Measurements from ENCODE around the gene L1CAM.

Gene L1CAM

DNA sequence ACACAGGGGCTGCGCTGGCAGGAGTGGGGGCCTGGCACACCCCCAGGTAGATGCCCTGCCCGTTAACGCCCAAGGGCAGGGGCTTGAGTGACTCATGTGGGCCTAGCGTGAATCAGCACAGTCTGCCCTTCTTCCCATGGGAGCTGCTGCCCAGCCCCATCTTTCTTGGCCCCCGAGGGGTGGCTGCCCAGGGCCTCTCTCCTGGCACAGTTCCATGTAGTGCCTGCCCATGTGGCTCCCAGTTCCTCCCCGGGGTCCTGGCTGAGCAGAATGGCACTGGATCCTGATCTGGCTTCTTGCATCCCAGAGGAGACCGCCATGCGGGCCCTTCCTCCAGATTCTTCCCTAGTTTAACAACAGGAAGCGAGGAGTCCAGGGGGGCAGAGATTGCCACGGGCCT lies 16.4 kb upstream of the L1CAM start:
- DNase-seq (ENCODE audit: low read depth) = no peak

GRCh38 chrX:153901753-153902140 lies 15.8 kb upstream of the L1CAM start:
- DNase-seq (ENCODE audit: low read depth) = no peak

- no peak for DNase-seq (ENCODE audit: low read depth)
Measured at GRCh38 chrX:153900831-153901752, 15.1 kb upstream of the L1CAM start.

- no peak for DNase-seq (ENCODE audit: low read depth)
Measured at GRCh38 chrX:153897899-153898298, 11.9 kb upstream of the L1CAM start.

GRCh38 chrX:153889123-153889522 lies 3.1 kb upstream of the L1CAM start:
- DNase-seq (ENCODE audit: low read depth) = no peak

DNA sequence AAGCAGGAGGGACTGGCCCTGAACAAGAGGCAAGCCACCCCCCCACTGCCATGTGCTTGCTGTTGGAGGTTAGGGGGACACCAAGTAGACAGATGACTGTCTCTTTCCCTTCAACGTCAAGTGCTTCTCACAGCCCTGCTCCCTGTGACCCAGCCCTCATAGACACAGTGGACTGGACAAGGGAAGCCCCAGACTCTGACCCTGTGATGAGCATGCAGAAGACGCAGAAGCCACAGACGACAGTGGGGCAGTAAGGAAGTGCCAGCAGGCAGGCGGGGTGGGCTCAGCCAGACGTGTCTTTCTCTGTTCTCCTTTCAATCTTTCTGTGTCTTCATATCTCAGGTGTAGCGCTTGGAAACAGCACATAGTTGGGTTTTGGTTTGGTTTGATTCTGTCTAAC lies 2.4 kb upstream of the L1CAM start:
- no peak for DNase-seq (ENCODE audit: low read depth)

DNA sequence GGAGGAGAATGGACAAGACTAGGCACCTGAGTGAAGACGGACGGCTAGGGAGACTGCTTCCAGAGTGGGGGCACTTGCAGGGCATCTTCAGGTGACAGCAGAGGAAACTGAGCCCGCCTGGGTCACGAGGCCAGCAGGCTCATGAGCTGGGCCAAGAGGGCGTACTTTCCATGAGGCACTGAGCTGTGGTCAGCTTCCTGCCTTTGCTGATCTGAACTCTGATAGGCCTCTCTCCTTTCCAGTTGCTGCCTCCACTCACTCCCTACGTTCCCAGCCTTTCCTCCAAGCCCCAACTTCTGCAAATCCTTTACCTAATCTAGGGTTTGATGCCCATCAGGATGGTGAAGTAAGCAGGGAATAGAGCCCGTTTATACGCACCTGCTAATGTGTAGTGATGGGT lies 1.4 kb upstream of the L1CAM start:
- DNase-seq (ENCODE audit: low read depth) = no peak

DNA sequence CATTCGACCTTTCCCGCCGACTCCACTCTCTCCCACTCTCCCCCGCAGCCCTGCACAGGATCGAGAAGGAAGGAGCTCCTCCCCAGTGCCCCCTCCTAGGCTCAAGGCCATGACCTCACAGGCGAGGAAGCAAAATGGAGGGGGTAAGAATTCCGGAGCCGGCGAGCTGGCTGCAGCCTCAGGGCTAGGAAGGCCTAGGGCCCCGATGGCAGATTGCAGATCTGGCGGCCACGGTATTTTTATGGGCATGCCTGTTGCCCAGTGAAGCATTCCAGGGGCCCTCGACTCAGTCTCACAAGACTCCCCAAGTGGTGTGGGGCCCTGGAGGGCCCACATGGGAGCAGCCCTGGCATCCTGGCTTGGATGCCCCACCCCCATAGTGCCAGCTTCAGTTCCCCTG lies 942 bp upstream of the L1CAM start:
- DNase-seq (ENCODE audit: low read depth) = no peak

DNA sequence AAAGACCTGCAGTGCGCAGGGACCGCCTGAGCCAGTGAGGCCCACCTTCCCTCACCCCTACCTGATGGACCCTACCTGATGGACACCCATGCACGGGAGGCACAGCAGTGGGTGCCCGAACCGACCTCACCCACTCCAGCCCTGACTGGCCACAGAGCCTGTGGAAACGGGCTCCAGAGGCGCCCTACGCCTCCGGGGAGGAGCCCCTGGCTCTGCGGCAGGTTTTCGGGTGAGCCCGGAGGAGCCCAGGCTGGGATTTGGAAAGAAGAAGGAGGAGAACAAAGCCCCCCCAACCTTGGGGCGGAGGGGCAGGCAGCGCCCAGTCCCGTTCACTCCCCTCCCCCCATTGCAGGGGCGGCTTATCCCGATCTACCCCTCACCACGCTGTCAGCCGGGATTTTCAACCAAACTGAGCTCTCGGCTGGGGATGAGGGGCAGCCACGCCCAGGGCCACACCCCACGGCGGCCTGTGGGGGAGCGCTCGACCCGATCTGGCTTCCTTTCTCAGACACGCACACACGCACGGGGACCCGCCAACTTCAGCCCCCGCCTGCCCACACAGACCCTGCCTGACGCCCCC lies 675 bp downstream of the L1CAM start:
- DNase-seq (ENCODE audit: low read depth) = no peak

DNA sequence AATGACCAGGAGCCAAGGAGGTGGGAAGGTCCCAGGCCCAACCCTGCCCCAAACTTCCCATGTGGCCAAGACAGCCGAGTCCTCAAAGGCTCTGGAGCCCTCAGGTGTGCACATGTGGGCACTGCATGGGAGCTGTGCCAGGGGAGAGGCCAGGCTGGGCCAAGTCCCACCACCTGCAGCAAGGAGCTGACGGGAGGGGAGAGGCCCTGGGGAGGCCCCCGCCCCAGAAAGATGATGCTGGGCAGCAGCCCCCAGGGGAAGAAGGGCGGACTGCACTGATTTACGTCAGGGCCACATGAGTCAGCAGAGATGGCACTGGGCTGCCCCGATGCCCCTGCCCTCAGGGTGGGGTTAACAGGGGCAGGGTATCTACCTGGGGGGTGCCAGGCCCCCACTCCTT lies 1.4 kb downstream of the L1CAM start:
- DNase-seq (ENCODE audit: low read depth) = no peak

GRCh38 chrX:153884136-153884535 lies 1.8 kb downstream of the L1CAM start:
- no peak for DNase-seq (ENCODE audit: low read depth)

DNA sequence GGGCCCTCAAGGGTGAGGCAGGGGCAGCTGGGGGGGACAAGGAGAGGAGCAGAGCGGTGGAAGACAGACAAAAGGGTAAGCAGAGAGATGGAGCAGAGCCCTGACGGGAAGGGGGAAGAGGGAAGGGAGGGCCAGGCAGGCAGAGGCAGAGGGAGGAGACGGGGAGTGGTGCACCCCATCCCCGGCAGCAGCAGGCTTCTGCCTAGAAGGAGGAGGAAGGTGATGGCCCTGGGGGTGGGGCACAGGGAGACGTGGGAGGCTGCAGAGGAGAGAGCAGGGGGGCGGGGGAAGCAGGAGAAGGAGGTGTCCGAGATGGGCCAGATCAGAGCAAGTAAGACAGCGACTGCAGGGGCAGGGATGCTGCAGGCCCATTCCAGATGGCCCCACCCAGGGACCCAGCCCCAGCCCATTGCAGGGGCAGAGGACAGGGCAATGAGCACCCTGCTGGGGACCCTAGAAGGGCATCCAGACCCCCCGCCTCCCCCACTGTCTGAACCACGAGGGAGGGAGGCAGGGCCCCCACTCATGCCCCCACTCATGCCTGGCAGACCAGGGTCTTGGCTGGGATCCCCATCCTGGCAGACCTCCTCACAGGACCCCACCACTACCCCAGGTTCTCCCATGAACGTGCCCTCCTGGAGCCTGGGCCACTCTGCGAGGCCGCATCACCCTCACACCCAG lies 2.7 kb downstream of the L1CAM start:
- DNase-seq (ENCODE audit: low read depth) = no peak

GRCh38 chrX:153882557-153882956 lies 3.4 kb downstream of the L1CAM start:
- DNase-seq (ENCODE audit: low read depth) = no peak

DNA sequence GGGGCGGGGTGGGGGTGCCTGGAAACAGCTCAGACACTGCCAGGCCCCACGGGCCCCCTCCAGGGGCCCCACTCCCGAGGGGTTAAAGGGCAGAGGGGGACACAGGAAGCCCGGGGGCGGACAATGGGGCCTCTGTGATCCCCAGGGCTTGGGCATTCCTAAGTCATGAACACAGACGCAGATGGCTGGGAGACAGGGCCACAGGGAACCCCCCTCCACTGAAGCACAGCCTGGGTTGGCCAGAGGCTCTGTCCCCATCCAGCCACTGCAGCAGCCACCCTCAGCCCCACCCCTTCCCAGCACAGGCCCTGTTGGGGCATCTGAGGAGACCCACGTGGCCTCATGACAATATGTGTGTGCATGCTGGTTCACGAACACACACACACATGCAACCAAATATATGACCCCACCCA lies 3.9 kb downstream of the L1CAM start:
- DNase-seq (ENCODE audit: low read depth) = no peak

DNA sequence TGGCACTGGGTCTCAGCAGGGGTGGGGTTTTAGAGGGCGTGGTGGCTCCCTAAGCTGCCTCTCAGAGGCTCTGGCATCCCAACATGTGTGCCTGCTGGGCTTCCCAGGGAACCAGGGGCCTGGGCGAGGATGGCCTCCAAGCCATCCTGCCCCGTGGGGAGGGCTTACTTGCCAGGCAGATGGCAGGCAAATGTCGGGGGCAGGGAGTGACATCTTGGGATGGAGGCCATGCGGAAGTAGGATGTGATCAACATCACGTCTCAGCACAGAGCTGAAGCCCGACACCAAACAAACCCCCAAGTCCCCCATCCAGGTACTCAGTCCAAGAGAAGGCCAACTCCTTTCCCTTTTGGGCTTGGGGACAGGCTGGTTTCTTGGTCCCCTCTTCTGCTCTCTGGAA lies 4.7 kb downstream of the L1CAM start:
- no peak for DNase-seq (ENCODE audit: low read depth)

GRCh38 chrX:153880440-153880815 lies 5.5 kb downstream of the L1CAM start:
- DNase-seq (ENCODE audit: low read depth) = no peak

- no peak for DNase-seq (ENCODE audit: low read depth)
Measured at GRCh38 chrX:153879741-153880439, 6.1 kb downstream of the L1CAM start.

DNA sequence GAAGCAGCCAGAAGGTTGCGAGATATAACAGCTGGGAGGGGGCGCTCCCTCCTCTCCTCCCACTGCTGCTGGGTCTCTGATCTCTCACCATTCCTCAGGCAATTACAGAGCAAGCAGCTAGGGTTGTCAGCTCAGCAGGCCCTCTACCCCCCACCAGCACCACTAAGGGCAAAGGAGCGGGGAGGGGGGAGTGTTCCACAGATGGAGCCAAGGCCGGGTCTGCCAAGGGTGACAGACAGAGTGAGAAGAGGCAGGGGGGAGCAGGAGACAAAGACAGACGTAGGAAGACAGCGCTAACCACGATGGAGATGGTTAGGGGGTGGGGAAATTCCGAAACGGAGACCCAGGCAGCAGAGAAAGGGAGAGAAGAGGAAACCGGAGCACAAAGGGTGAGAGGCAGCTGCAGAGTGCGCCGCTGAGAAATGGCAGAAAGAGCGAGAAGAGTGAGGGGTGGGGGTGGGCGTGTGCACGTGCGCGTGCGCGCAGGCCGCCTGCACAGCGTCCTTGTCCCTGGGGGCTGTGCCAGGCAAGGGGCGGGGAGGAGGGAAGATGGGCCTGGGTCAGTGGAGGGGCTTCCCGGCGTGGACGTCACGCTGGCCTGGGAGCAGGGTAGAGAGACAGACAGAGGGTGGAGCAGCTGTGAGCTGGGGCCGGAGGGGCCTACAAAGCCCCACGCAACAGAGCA lies 6.9 kb downstream of the L1CAM start:
- no peak for DNase-seq (ENCODE audit: low read depth)

- DNase-seq (ENCODE audit: low read depth) = no peak
Measured at GRCh38 chrX:153878345-153878744, 7.6 kb downstream of the L1CAM start.

- no peak for DNase-seq (ENCODE audit: low read depth)
Measured at GRCh38 chrX:153877571-153878261, 8.3 kb downstream of the L1CAM start.

GRCh38 chrX:153876112-153876491 lies 9.9 kb downstream of the L1CAM start:
- no peak for DNase-seq (ENCODE audit: low read depth)

All from CMK (cell line).